Psoas muscle (tissue), 8 donors: ENCODE measurements around the gene BNIP5. TPM values are rescaled to one million over a fixed set of nuclear protein-coding genes. Genes with fewer than 3 reads are reported as not detected.
A peak's percentile ranks its signal among the peaks of the same experiment; 100 is the strongest.

Experiments used
- ATAC-seq, 4 donors: fragments of 200-7000 bp; cut with Tn5 transposase; one replicate each; pipeline ENCODE4 v1.9.1; 2020; ENCODE audit warnings: moderate library complexity in 3 of 4, mild to moderate bottlenecking in 2 of 4
- DNase-seq, 2 donors: peaks; one replicate each; pipeline ENCODE4 v3.0.0-alpha.2; 2020
- H3K27ac ChIP-seq: fragments of 200-600 bp; one replicate; pipeline ENCODE4 v1.8.0; 2022
- H3K27me3 ChIP-seq, 3 donors: fragments of 200-600 bp in 1 of 3; one replicate each; pipeline versions ENCODE4 v1.6.1 to v1.8.0; 2013 to 2022; ENCODE audit warnings: low read length in 2 of 3, mild to moderate bottlenecking in 2 of 3, moderate library complexity in 1 of 3; ENCODE audit not compliant: insufficient read depth in 3 of 3
- H3K36me3 ChIP-seq, 2 donors: fragments of 200-600 bp in 1 of 2; one replicate each; pipeline versions ENCODE4 v1.6.1 to v1.8.0; 2013 to 2022; ENCODE audit warnings: low read depth in 1 of 2, mild to moderate bottlenecking in 1 of 2, moderate library complexity in 1 of 2; ENCODE audit not compliant: insufficient read depth in 1 of 2
- H3K4me1 ChIP-seq: fragments of 200-600 bp; one replicate; pipeline ENCODE4 v1.8.0; 2022
- H3K4me3 ChIP-seq: fragments of 200-600 bp; one replicate; pipeline ENCODE4 v1.8.0; 2022; ENCODE audit warnings: mild to moderate bottlenecking
- H3K9me3 ChIP-seq: fragments of 200-600 bp; one replicate; pipeline ENCODE4 v1.8.0; 2022
- WGBS, 3 donors: extraction: QIAGEN DNeasy Blood & Tissue Kit; methylation state at CpG; one replicate each; pipeline versions ENCODE4 v1.1.6 to v1.1.7; 2013; 5-methylcytosine and 5-hydroxymethylcytosine counted together
- intact Hi-C, 2 donors: fragments of 100-400 bp; cut with DNase I; formaldehyde crosslinking; loops; one replicate each; pipeline versions ENCODE4 v1.11.0 to v1.14.2; 2022
- polyA plus RNA-seq, 3 donors: library from polyadenylated mRNA; stranded (reverse); fragments of 200-250 nt; gene quantifications; one replicate each; pipeline ENCODE4 v1.2.3, GENCODE V29; 2013
- total RNA-seq, 4 donors: library from RNA; stranded (reverse); fragmentation: NEBNext Ultra II Directional in 2 of 4; extraction: Animal tissue kit (Norgen Biotek cat#: 25700) in 2 of 4; gene quantifications; one replicate each; pipeline versions ENCODE4 v1.2.1 to v1.2.4, GENCODE V29; 2021 to 2023
- TF ChIP-seq, protein P1 (sequence below): fragments of 200-600 bp; IDR thresholded peaks from one replicate; pipeline ENCODE4 v1.8.0; 2022; ENCODE audit warnings: antibody characterized with exemption
- donor health status: healthy with polysubstance abuse.
- donor health status: DM: no; HTN: no; CAD: no; lungs with moderate emphysema.
- donor health status: Bipolar disorder and iron deficiency.
- donor health status: healthy.
- donor health status: DM: yes; HTN: yes; CAD: no.
- donor health status: DM: no; HTN: no; CAD: no.
- donor health status: DM: no; HTN: no; CAD: no.
- donor health status: DM: yes; HTN: yes; CAD: no.

The BNIP5 gene
- total and polyA plus RNA-seq, 7 donors = 0.01 TPM; not detected in 6

DNA sequence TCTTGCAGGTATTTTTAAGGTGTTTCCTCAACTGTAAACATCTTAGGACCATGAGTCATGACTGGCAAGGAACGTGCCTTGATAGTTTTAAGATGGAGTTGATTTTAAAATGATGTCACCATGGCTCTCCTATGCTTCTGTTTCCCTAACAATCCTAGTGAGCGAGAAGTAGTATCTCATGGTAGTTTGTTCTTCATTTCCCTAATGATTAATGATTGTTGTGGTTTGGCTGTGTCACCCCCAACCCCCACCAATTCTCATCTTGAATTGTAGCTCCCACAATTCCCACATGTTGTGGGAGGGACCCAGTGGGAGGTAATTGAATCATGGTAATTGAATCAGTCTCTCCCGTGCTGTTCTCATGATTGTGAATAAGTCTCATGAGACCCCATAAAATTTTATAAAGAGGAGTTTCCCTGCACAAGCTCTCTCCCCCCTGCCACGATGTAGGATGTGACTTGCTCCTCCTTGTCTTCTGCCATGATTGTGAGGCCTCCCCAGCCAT, 16.8 kb upstream of the BNIP5 start:
- intact Hi-C loops = no loop called here

GRCh38 chr6:36352477-36353157, 15.9 kb upstream of the BNIP5 start:
- H3K4me3 ChIP-seq = no peak overlapping the region
- TF ChIP-seq, protein P1, sequence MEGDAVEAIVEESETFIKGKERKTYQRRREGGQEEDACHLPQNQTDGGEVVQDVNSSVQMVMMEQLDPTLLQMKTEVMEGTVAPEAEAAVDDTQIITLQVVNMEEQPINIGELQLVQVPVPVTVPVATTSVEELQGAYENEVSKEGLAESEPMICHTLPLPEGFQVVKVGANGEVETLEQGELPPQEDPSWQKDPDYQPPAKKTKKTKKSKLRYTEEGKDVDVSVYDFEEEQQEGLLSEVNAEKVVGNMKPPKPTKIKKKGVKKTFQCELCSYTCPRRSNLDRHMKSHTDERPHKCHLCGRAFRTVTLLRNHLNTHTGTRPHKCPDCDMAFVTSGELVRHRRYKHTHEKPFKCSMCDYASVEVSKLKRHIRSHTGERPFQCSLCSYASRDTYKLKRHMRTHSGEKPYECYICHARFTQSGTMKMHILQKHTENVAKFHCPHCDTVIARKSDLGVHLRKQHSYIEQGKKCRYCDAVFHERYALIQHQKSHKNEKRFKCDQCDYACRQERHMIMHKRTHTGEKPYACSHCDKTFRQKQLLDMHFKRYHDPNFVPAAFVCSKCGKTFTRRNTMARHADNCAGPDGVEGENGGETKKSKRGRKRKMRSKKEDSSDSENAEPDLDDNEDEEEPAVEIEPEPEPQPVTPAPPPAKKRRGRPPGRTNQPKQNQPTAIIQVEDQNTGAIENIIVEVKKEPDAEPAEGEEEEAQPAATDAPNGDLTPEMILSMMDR = no peak
- no peak for ATAC-seq
- no peak for DNase-seq
- 75 to 78% (median 77%) methylated on average over 8 of the region's 8 CpGs for WGBS, 3 donors
- H3K9me3 ChIP-seq = no peaks in the 10 kb centered on the region
- peaks cover 0 to 14% (median 0%) of the 10 kb centered on the region in 3 donors for H3K27me3 ChIP-seq
- no peaks in the 10 kb centered on the region for H3K4me1 ChIP-seq
- no peak overlapping the region for H3K27ac ChIP-seq
- no peaks in the 10 kb centered on the region for H3K36me3 ChIP-seq
- intact Hi-C loops = no loop called here

More for the DNA sequence above, 16.8 kb upstream of the BNIP5 start:
- Histone ChIP-seq H3K27me3 (peaks cover 0 to 9% (median 0%) of the 10 kb centered on the region in 3 donors), H3K27ac (no peak overlapping the region), H3K36me3 (no peaks in the 10 kb centered on the region), H3K4me1 (peaks cover 5% of the 10 kb centered on the region), H3K4me3 (no peak overlapping the region), H3K9me3 (no peaks in the 10 kb centered on the region)
- no peak for ATAC-seq
- TF ChIP-seq, protein P1 = no peak
- DNase-seq = no peak
- 55 to 65% (median 58%) methylated on average over 4 of the region's 4 CpGs for WGBS, 3 donors

GRCh38 chr6:36350681-36351571, 14.2 kb upstream of the BNIP5 start:
- Histone ChIP-seq H3K9me3 (no peaks in the 10 kb centered on the region), H3K4me3 (no peak overlapping the region), H3K4me1 (no peaks in the 10 kb centered on the region), H3K36me3 (no peaks in the 10 kb centered on the region), H3K27ac (no peak overlapping the region), H3K27me3 (peaks cover 0 to 23% (median 0%) of the 10 kb centered on the region in 3 donors)
- TF ChIP-seq, protein P1 = no peak
- WGBS, 3 donors = 73 to 76% (median 74%) methylated on average over 15 of the region's 15 CpGs
- ATAC-seq (no peak), DNase-seq (no peak)
- intact Hi-C loops = no loop called here

DNA sequence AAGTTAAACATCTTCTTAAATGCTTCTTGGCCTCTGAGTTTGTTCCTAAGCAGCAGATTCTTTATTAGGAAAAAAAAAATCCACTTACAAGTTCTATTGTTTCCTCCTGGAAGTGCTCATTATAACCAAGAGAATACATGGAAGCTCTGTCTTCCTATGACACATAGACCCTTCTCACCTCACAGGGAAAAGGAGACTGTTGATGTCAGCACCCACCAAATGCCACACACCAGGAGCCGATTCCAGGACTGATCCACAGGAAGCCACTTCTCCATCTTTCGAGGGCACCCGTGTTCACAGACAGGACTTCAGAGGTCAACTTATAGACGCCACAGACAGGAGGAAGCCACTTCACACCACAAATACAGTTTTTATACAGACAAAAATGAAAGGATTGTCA, 13.4 kb upstream of the BNIP5 start:
- Histone ChIP-seq H3K4me3 (no peak overlapping the region), H3K36me3 (no peaks in the 10 kb centered on the region), H3K27ac (no peak overlapping the region), H3K9me3 (no peaks in the 10 kb centered on the region), H3K4me1 (no peaks in the 10 kb centered on the region), H3K27me3 (peaks cover 0 to 26% (median 0%) of the 10 kb centered on the region in 3 donors)
- TF ChIP-seq, protein P1 = no peak
- DNase-seq = no peak
- intact Hi-C loops = no loop called here
- 75 to 84% (median 77%) methylated on average over 4 of the region's 4 CpGs for WGBS, 3 donors
- ATAC-seq = peak in 1 of 4 donors; percentile 46
